GM23248 (cell line): ENCODE data around the gene HOXA1.

Experiments
- EZH2 ChIP-seq: fragments of 200-600 bp; sonication (generic); IDR thresholded peaks from 2 replicates; pipeline ENCODE4 v1.6.1; 2018; ENCODE audit warnings: antibody characterized with exemption, mild to moderate bottlenecking; ENCODE audit not compliant: insufficient read depth, poor library complexity, severe bottlenecking
- EZH2phosphoT487 ChIP-seq: fragments of 200-600 bp; sonication (generic); IDR thresholded peaks from 2 replicates; pipeline ENCODE4 v1.6.1; 2018; ENCODE audit warnings: antibody characterized with exemption, moderate library complexity, mild to moderate bottlenecking, low read depth; ENCODE audit not compliant: insufficient read depth

- TF ChIP-seq EZH2 (no peak), EZH2phosphoT487 (no peak)
Observed at GRCh38 chr7:27099453-27100370, 3.9 kb upstream of the HOXA1 start.
